WTC11 (cell line): ENCODE results near the gene ADK.

ENCODE experiments used
- CTCF ChIP-seq: fragments of 200-600 bp; IDR thresholded peaks from 2 replicates; pipeline ENCODE4 v1.8.0; 2022; ENCODE audit warnings: antibody characterized with exemption
- TF ChIP-seq, protein P1 (sequence below): sonication (generic); formaldehyde crosslinking; IDR thresholded peaks from 2 replicates; pipeline ENCODE4 v1.8.1; 2022; ENCODE audit warnings: mild to moderate bottlenecking, missing genetic modification reagents, moderate library complexity, borderline replicate concordance

- TF ChIP-seq, protein P1, sequence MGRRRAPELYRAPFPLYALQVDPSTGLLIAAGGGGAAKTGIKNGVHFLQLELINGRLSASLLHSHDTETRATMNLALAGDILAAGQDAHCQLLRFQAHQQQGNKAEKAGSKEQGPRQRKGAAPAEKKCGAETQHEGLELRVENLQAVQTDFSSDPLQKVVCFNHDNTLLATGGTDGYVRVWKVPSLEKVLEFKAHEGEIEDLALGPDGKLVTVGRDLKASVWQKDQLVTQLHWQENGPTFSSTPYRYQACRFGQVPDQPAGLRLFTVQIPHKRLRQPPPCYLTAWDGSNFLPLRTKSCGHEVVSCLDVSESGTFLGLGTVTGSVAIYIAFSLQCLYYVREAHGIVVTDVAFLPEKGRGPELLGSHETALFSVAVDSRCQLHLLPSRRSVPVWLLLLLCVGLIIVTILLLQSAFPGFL (CRISPR knock-in tag): no peak
- no peak for TF ChIP-seq CTCF
Observed at GRCh38 chr10:74233281-74233680, 82.3 kb downstream of the ADK start.
